NOMO-1 treated with DMSO at 0.1 percent for 48 hours (cell line): ENCODE measurements around the gene RABEP2.

Experiments used
- DNase-seq: peaks from one replicate; lab custom pipeline; 2025; ENCODE audit not compliant: unreplicated experiment; lab: John Stamatoyannopoulos, UW

RABEP2 gene

GRCh38 chr16:28859326-28859725, 65.7 kb downstream of the RABEP2 start:
- DNase-seq: no peak

GRCh38 chr16:28858421-28858820, 66.6 kb downstream of the RABEP2 start:
- DNase-seq: no peak
